Colonic mucosa (tissue), 4 donors: ENCODE data around the gene PMEPA1. TPM values are rescaled to one million over a fixed set of nuclear protein-coding genes. Genes with fewer than 3 reads are reported as not detected.

Source experiments
- DNase-seq: peaks from one replicate; pipeline ENCODE4 v3.0.0-alpha.2; 2020
- H3K27ac ChIP-seq: fragments of 200-600 bp; one replicate; pipeline ENCODE4 v1.8.0; 2021
- H3K27me3 ChIP-seq: fragments of 200-600 bp; one replicate; pipeline ENCODE4 v1.8.0; 2021
- H3K36me3 ChIP-seq: fragments of 200-600 bp; one replicate; pipeline ENCODE4 v1.8.0; 2021
- H3K4me1 ChIP-seq: fragments of 200-600 bp; one replicate; pipeline ENCODE4 v1.8.0; 2021; ENCODE audit warnings: mild to moderate bottlenecking
- H3K4me3 ChIP-seq: fragments of 200-600 bp; one replicate; pipeline ENCODE4 v1.8.0; 2021
- H3K9ac ChIP-seq, 2 donors: one replicate each; pipeline ENCODE4 v1.7.0; 2013; ENCODE audit warnings: control low read depth in 2 of 2, low read depth in 2 of 2, low read length in 2 of 2
- H3K9me3 ChIP-seq: fragments of 200-600 bp; one replicate; pipeline ENCODE4 v1.8.0; 2021
- CTCF ChIP-seq: fragments of 200-600 bp; IDR thresholded peaks from one replicate; pipeline ENCODE4 v1.8.0; 2022; ENCODE audit warnings: antibody characterized with exemption, mild to moderate bottlenecking
- intact Hi-C: fragments of 100-400 bp; cut with DNase I; formaldehyde crosslinking; loops from one replicate; pipeline ENCODE4 v1.14.1; 2022
- total RNA-seq, 2 donors: library from RNA; stranded (reverse); fragmentation: NEBNext Ultra II Directional in 1 of 2; extraction: Animal tissue kit (Norgen Biotek cat#: 25700) in 1 of 2; gene quantifications; one replicate each; pipeline ENCODE4 v1.2.1, GENCODE V29; 2021
- donor health status: healthy.
- donor health status: DM: no; HTN: no; CAD: no.
- donor health status: DM: no; HTN: no; CAD: no.

Gene PMEPA1
- total RNA-seq, 2 donors from 2014 or later = 13.0 to 26.1 TPM

DNA sequence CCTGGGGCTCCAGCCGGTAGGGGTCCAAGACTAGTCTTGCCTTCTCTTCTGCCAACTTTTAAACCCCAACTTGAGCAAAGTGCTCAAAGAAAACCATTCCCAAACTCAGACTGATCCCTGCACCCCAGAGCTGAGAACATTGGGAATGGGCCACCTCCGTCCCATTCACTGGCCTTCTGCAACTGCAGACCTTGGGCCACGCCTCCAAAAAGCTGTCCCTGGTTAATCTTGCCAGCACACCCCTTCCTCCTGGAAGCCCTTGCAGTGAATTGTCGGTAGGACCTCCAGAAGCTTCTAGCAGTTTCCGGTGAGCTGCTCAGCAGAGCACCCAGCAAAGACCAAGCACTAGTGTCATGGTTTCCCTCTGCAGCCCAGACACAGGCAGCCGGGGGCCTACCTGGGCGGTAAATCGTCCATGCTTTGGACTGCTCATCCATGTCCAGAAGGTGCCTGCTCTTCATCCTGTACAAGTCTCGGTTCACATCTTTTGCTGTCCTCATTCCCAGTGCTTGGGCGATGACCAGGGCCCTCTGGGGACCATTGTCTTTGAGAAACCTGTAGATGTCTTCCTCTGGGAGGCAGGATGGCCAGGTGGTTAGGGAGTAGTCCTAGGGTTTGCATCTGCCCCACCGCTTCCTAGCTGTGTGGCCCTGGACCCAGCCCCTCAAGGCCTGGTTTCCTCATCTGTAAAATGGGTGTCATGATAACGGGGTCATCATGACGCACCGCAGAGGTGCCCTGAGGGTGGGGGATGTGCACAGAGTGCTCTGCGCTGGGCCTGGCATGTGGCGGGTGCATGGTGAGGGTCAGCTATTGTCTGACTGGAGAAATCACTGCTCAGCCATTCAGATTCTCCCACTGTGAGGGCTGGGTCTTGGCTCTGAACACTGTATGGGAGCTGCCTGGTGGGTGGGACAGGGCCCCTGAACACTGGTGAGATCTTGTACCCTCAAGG lies 95.0 kb downstream of the PMEPA1 start:
- no peak for DNase-seq
- Histone ChIP-seq H3K4me1 (no peaks in the 10 kb centered on the region), H3K36me3 (no peaks in the 10 kb centered on the region), H3K4me3 (no peak overlapping the region), H3K9ac (no peak overlapping the region), H3K27ac (no peak overlapping the region), H3K9me3 (no peaks in the 10 kb centered on the region), H3K27me3 (no peaks in the 10 kb centered on the region)
- intact Hi-C loops = no loop called here
- no peak for TF ChIP-seq CTCF

GRCh38 chr20:57613481-57613921 lies 96.3 kb downstream of the PMEPA1 start:
- Histone ChIP-seq H3K27ac (no peak overlapping the region), H3K36me3 (no peaks in the 10 kb centered on the region), H3K4me3 (no peak overlapping the region), H3K9ac (no peak overlapping the region), H3K9me3 (no peaks in the 10 kb centered on the region), H3K27me3 (no peaks in the 10 kb centered on the region), H3K4me1 (no peaks in the 10 kb centered on the region)
- intact Hi-C loops = no loop called here
- no peak for TF ChIP-seq CTCF
- DNase-seq = no peak

- Histone ChIP-seq H3K9ac (no peak overlapping the region), H3K36me3 (no peaks in the 10 kb centered on the region), H3K9me3 (no peaks in the 10 kb centered on the region), H3K4me3 (no peak overlapping the region), H3K27ac (no peak overlapping the region), H3K27me3 (no peaks in the 10 kb centered on the region), H3K4me1 (no peaks in the 10 kb centered on the region)
- DNase-seq = peak; percentile 3
- no peak for TF ChIP-seq CTCF
- intact Hi-C loops = no loop called here
These were observed 96.9 kb downstream of the PMEPA1 start for GRCh38 chr20:57612916-57613315.

DNA sequence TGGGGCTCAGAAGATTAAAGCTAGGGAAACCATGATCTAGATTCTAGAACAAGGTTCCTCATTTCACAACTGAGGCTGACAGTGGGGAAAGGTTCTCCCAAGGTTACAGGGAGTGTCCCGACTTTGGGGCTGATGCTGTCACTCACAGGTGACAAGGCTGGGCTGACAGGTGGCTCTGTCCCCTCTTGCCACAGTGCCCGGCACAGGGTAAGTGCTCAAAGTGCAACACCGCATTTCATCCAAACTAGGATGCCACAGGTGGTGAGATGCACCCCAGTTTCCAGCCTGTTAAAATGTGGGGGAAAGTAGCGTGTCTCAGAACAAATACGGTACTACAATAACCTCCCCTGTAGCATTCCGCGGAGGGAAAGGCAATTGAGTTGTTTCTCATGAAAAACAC lies 97.4 kb downstream of the PMEPA1 start:
- H3K27me3 ChIP-seq = no peaks in the 10 kb centered on the region
- no peaks in the 10 kb centered on the region for H3K9me3 ChIP-seq
- H3K36me3 ChIP-seq = no peaks in the 10 kb centered on the region
- no peak overlapping the region for H3K9ac ChIP-seq
- H3K27ac ChIP-seq = no peak overlapping the region
- H3K4me1 ChIP-seq = no peaks in the 10 kb centered on the region
- TF ChIP-seq CTCF = no peak
- intact Hi-C loops = no loop called here
- H3K4me3 ChIP-seq = no peak overlapping the region
- DNase-seq = peak; percentile 14

DNA sequence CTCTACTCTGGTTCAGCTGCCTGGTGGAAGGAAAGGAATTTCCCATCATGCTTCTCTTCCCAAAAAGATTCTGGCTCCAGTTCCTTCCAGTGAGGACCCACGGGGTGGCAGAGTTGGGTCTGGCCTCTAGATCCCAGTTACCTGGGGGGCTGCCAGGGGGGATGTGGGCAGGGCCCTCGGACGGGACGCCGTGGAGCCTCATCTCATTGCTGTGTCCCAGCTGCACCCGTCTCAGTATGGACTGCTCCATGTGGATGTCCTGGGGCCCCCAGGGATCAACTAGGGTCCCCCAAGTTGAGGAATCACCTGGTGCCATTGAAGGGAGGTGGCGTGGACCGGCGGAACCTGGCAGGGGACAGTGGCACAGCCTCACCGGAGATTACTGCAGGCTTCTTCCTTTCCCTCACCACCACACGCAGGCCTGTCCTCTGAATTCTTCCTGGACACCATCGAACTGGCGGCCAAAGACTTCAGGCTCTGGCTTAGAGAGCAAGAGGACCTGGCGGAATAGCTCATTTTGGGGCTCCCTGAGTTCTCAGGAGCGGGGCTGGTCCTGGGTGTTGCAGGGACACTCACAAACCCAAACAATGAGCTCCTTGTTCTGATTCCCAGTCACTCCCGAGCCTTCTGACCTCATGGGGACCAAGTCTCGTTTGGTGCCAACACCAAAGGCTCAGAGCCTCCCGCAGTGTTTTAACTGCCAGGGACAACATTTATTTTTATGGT lies 98.1 kb downstream of the PMEPA1 start:
- Histone ChIP-seq H3K9me3 (no peaks in the 10 kb centered on the region), H3K36me3 (no peaks in the 10 kb centered on the region), H3K4me1 (no peaks in the 10 kb centered on the region), H3K27ac (no peak overlapping the region), H3K9ac (no peak overlapping the region), H3K4me3 (no peak overlapping the region), H3K27me3 (no peaks in the 10 kb centered on the region)
- peak; percentile 9 for DNase-seq
- intact Hi-C loops = no loop called here
- TF ChIP-seq CTCF = no peak
